ENCODE data around the gene CERCAM. TPM values are rescaled to one million over a fixed set of nuclear protein-coding genes. Genes with fewer than 3 reads are reported as not detected.
A peak's percentile ranks its signal among the peaks of the same experiment; 100 is the strongest.

CERCAM gene
- polyA plus RNA-seq, 1 donor (not counting 4 experiments of a cell fraction or from before 2014, with no cell fraction given), result 15.9 TPM

- Histone ChIP-seq H4K20me1 (ENCODE audit: control insufficient read depth, extremely low read depth, insufficient read depth, low read length) (no peaks in the 10 kb centered on the region), H3K4me1 (ENCODE audit: control insufficient read depth, extremely low read depth, insufficient read depth, low read length) (peaks cover 14% of the 10 kb centered on the region), H3K27ac (ENCODE audit: control insufficient read depth, insufficient read depth, low read length) (no peak overlapping the region), H3K4me2 (ENCODE audit: control insufficient read depth, extremely low read depth, insufficient read depth, low read depth, low read length) (no peak overlapping the region), H3K27me3 (ENCODE audit: control insufficient read depth, extremely low read depth, insufficient read depth, low read length) (peaks cover 11% of the 10 kb centered on the region), H3K9me1 (ENCODE audit: control insufficient read depth, extremely low read depth, insufficient read depth, low read length) (no peaks in the 10 kb centered on the region), H3K79me2 (ENCODE audit: control insufficient read depth, insufficient read depth, low read length) (no peaks in the 10 kb centered on the region), H2AFZ (ENCODE audit: control insufficient read depth, low read length) (no peak overlapping the region), H3K9ac (ENCODE audit: control insufficient read depth, extremely low read depth, insufficient read depth, low read length) (no peak overlapping the region), H3K4me3 (ENCODE audit: control insufficient read depth in 2 of 3, extremely low read depth in 1 of 3, insufficient read depth in 2 of 3, low read depth in 1 of 3, low read length in 3 of 3) (no peak overlapping the region), H3K36me3 (ENCODE audit: control insufficient read depth in 2 of 2, extremely low read depth in 1 of 2, insufficient read depth in 2 of 2, low read length in 2 of 2) (no peaks in the 10 kb centered on the region), H3K9me3 (ENCODE audit: control insufficient read depth, low read depth, low read length) (no peaks in the 10 kb centered on the region)
- TF ChIP-seq EZH2 (IDR thresholded peaks at IDR 0.05; ENCODE audit: low read length), result no peak
- no peak for TF ChIP-seq CTCF (optimal IDR thresholded peaks at IDR 0.05 in 1 of 3, IDR thresholded peaks at IDR 0.05 in 1 of 3, conservative IDR thresholded peaks at IDR 0.05 in 1 of 3; ENCODE audit: extremely low read depth in 1 of 3, insufficient read depth in 2 of 3, low read length in 3 of 3)
- dilution Hi-C loops (cut with MboI; ENCODE audit: extremely low pct_ligation_motif_present, low sequenced_read_pairs), result no loop called here
- DNase-seq (ENCODE audit: low read depth, low spot score), result no peak
- no peak for FAIRE-seq
These were observed 5.4 kb upstream of the CERCAM start for GRCh38 chr9:128415281-128415680.

GRCh38 chr9:128416014-128416413 lies 4.6 kb upstream of the CERCAM start:
- Histone ChIP-seq H3K9me3 (ENCODE audit: control insufficient read depth, low read depth, low read length) (no peaks in the 10 kb centered on the region), H3K27ac (ENCODE audit: control insufficient read depth, insufficient read depth, low read length) (no peak overlapping the region), H3K27me3 (ENCODE audit: control insufficient read depth, extremely low read depth, insufficient read depth, low read length) (peaks cover 11% of the 10 kb centered on the region), H3K4me3 (ENCODE audit: control insufficient read depth in 2 of 3, extremely low read depth in 1 of 3, insufficient read depth in 2 of 3, low read depth in 1 of 3, low read length in 3 of 3) (no peak overlapping the region), H3K36me3 (ENCODE audit: control insufficient read depth in 2 of 2, extremely low read depth in 1 of 2, insufficient read depth in 2 of 2, low read length in 2 of 2) (no peaks in the 10 kb centered on the region), H3K9me1 (ENCODE audit: control insufficient read depth, extremely low read depth, insufficient read depth, low read length) (no peaks in the 10 kb centered on the region), H3K4me1 (ENCODE audit: control insufficient read depth, extremely low read depth, insufficient read depth, low read length) (peaks cover 14% of the 10 kb centered on the region), H4K20me1 (ENCODE audit: control insufficient read depth, extremely low read depth, insufficient read depth, low read length) (no peaks in the 10 kb centered on the region), H2AFZ (ENCODE audit: control insufficient read depth, low read length) (no peak overlapping the region), H3K79me2 (ENCODE audit: control insufficient read depth, insufficient read depth, low read length) (no peaks in the 10 kb centered on the region), H3K9ac (ENCODE audit: control insufficient read depth, extremely low read depth, insufficient read depth, low read length) (no peak overlapping the region), H3K4me2 (ENCODE audit: control insufficient read depth, extremely low read depth, insufficient read depth, low read depth, low read length) (peak overlapping the region; percentile 39)
- dilution Hi-C loops (cut with MboI; ENCODE audit: extremely low pct_ligation_motif_present, low sequenced_read_pairs), result no loop called here
- DNase-seq (ENCODE audit: low read depth, low spot score) (no peak), FAIRE-seq (peak; percentile 17)
- no peak for TF ChIP-seq CTCF (optimal IDR thresholded peaks at IDR 0.05 in 1 of 3, IDR thresholded peaks at IDR 0.05 in 1 of 3, conservative IDR thresholded peaks at IDR 0.05 in 1 of 3; ENCODE audit: extremely low read depth in 1 of 3, insufficient read depth in 2 of 3, low read length in 3 of 3)
- no peak for TF ChIP-seq EZH2 (IDR thresholded peaks at IDR 0.05; ENCODE audit: low read length)

All from keratinocyte (primary cell).